Naive thymus-derived CD4-positive, alpha-beta T cell (primary cell): ENCODE data around the gene WNT5B. TPM values are rescaled to one million over a fixed set of nuclear protein-coding genes. Genes with fewer than 3 reads are reported as not detected.

Experiments used
- ATAC-seq: fragments of 150-1000 bp; cut with Tn5 transposase; 2 replicates; pipeline ENCODE4 v1.10.0; 2021; ENCODE audit warnings: mild to moderate bottlenecking, moderate library complexity
- CTCF ChIA-PET: fragments of 350-600 bp; sonication (Branson Sonifier 250); formaldehyde crosslinking; loops from one replicate; lab custom pipeline; 2021; ENCODE audit warnings: antibody characterized with exemption; lab: Charles Lee
- POLR2A ChIA-PET: fragments of 350-600 bp; sonication (Branson Sonifier 250); formaldehyde crosslinking; loops from one replicate; lab custom pipeline; 2021; ENCODE audit warnings: antibody characterized with exemption, inconsistent platforms; lab: Charles Lee
- DNase-seq, 9 donors: peaks; one replicate each; pipeline versions ENCODE4 v3.0.0 to v3.0.0-alpha.2; 2020 to 2022; ENCODE audit warnings: mixed read lengths in 1 of 9
- H3K27ac ChIP-seq: one replicate; pipeline ENCODE4 v1.7.0; 2013; ENCODE audit warnings: mild to moderate bottlenecking, low read depth, low read length, moderate library complexity
- H3K27me3 ChIP-seq, 2 donors: one replicate each; pipeline ENCODE4 v1.7.0; 2013; ENCODE audit warnings: low read length in 2 of 2, mild to moderate bottlenecking in 2 of 2, moderate library complexity in 2 of 2; ENCODE audit not compliant: control insufficient read depth in 2 of 2, insufficient read depth in 2 of 2
- H3K36me3 ChIP-seq, 3 experiments: 1 replicate in 2 of 3; 2 replicates in 1 of 3; pipeline ENCODE4 v1.7.0; 2013; ENCODE audit warnings: low read length in 3 of 3, mild to moderate bottlenecking in 3 of 3, moderate library complexity in 1 of 3; ENCODE audit not compliant: insufficient read depth in 3 of 3, control insufficient read depth in 2 of 3
- H3K4me1 ChIP-seq, 2 donors: one replicate each; pipeline ENCODE4 v1.7.0; 2013; ENCODE audit warnings: low read length in 2 of 2, mild to moderate bottlenecking in 2 of 2, moderate library complexity in 1 of 2; ENCODE audit not compliant: control insufficient read depth in 2 of 2, insufficient read depth in 2 of 2
- H3K4me3 ChIP-seq: 2 replicates; pipeline ENCODE4 v1.7.0; 2013; ENCODE audit warnings: mild to moderate bottlenecking, low read length
- H3K9me3 ChIP-seq, 3 experiments: 1 replicate in 2 of 3; 2 replicates in 1 of 3; pipeline ENCODE4 v1.7.0; 2013; ENCODE audit warnings: low read length in 3 of 3; ENCODE audit not compliant: control insufficient read depth in 2 of 3
- H3K27ac Mint-ChIP-seq, 9 donors: one replicate each; pipeline ENCODE4 v1.8.0; 2020 to 2022; ENCODE audit warnings: mixed read lengths in 9 of 9, mild to moderate bottlenecking in 8 of 9, moderate library complexity in 5 of 9, inconsistent platforms in 2 of 9
- H3K27me3 Mint-ChIP-seq, 5 donors: one replicate each; pipeline ENCODE4 v1.8.0; 2021 to 2022; ENCODE audit warnings: mixed read lengths in 5 of 5, mild to moderate bottlenecking in 1 of 5
- H3K36me3 Mint-ChIP-seq, 5 donors: one replicate each; pipeline ENCODE4 v1.8.0; 2020 to 2022; ENCODE audit warnings: mixed read lengths in 5 of 5, mild to moderate bottlenecking in 3 of 5, inconsistent platforms in 1 of 5
- H3K4me1 Mint-ChIP-seq, 7 donors: one replicate each; pipeline ENCODE4 v1.8.0; 2020 to 2022; ENCODE audit warnings: mixed read lengths in 7 of 7, mild to moderate bottlenecking in 3 of 7, inconsistent platforms in 1 of 7
- H3K4me3 Mint-ChIP-seq, 10 donors: one replicate each; pipeline ENCODE4 v1.8.0; 2020 to 2022; ENCODE audit warnings: mild to moderate bottlenecking in 10 of 10, mixed read lengths in 10 of 10, moderate library complexity in 6 of 10, inconsistent platforms in 2 of 10
- H3K9me3 Mint-ChIP-seq, 11 donors: one replicate each; pipeline ENCODE4 v1.8.0; 2020 to 2022; ENCODE audit warnings: mixed read lengths in 11 of 11, mild to moderate bottlenecking in 4 of 11, inconsistent platforms in 1 of 11, moderate library complexity in 1 of 11
- intact Hi-C, 2 donors: fragments of 100-400 bp; cut with micrococcal nuclease; formaldehyde crosslinking; loops; one replicate each; pipeline ENCODE4 v1.15.1; 2023
- polyA plus RNA-seq, 2 donors: library from polyadenylated mRNA; unstranded; fragments of 300-500 nt; fragmentation: Illumina TruSeq; gene quantifications; one replicate each; pipeline ENCODE4 v1.2.3, GENCODE V29; 2021
- total RNA-seq, 6 experiments: library from RNA in 5 of 6; stranded (reverse) in 5 of 6; gene quantifications; 1 replicate in 5 of 6; 2 replicates in 1 of 6; pipeline ENCODE4 v1.2.3 and lab custom pipeline; 2021 to 2026

The WNT5B gene
- under 1 TPM in 3 of 5 experiments, not detected in 2; 0.29 to 0.92 (median 0.37) TPM for total RNA-seq
- not detected for polyA plus RNA-seq
- not detected for total RNA-seq (lab: John Stamatoyannopoulos, UW)

DNA sequence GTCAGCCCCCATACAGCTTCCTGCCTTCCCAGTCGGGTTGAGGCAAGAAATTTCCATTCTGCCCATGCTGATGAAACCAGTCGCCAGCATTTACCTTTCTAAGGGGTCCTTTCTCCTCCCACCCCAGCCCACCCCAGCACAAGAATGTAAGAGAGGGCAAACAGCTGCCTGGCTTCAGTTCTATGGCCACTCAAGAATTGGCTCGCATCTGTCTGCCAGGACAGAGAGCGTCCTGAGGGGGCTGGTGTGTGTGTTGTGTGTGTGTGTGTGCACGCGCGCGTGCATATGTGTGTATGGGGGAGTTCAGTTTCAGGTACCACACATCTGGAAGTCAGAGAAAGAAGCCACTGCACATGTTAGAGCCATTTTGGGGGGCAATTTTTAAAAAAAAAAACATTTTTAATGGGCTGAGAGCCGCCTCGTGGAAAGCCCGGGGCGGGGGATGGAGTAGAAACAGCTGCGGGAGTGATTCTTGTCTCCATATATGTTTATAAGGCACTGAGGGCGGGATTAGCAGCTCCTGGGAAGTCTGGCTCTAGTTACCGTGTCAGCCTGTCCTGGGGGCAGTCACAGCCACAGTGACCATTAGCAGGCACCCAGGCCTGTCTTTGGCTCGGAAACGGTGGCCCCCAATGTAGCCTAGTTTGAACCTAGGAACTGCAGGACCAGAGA is at the start of gene WNT5B:
Gene WNT5B, plus strand, starts transcription at position 566 of the 672 bp plus-strand sequence. CDS start 2,124 bp downstream, outside the sequence.
- DNase-seq (no peak), ATAC-seq (no peak)
- peaks cover 39 to 79% (median 51%) of the 10 kb centered on the region in 5 donors for H3K27me3 Mint-ChIP-seq
- H3K4me3 ChIP-seq = no peak within 1 kb of the TSS
- CTCF ChIA-PET = no interaction called here
- peaks cover 0 to 2% (median 0%) of the 10 kb centered on the region in 11 donors for H3K9me3 Mint-ChIP-seq
- peaks cover 0 to 8% of the 10 kb centered on the region in 2 donors for H3K27me3 ChIP-seq
- H3K36me3 Mint-ChIP-seq = peaks cover 0 to 1% (median 0%) of the 10 kb centered on the region in 5 donors
- no peaks in the 10 kb centered on the region for H3K36me3 ChIP-seq
- POLR2A ChIA-PET = interaction anchor here (0.6 kb wide), 2 partner anchors 305 to 498 kb away, joined by 3 to 4 read pairs; no protein-coding TSS in a partner anchor
- peaks cover 0 to 26% (median 19%) of the 10 kb centered on the region in 7 donors for H3K4me1 Mint-ChIP-seq
- no peaks in the 10 kb centered on the region for H3K9me3 ChIP-seq
- H3K27ac ChIP-seq = no peak within 1 kb of the TSS
- H3K27ac Mint-ChIP-seq = peak within 1 kb of the TSS in 1 of 9 donors; percentile 65
- peak within 1 kb of the TSS; percentile 65 to 86 (median 76) for H3K4me3 Mint-ChIP-seq
- intact Hi-C loops = no loop called here
- peaks cover 0 to 8% of the 10 kb centered on the region in 2 donors for H3K4me1 ChIP-seq

DNA sequence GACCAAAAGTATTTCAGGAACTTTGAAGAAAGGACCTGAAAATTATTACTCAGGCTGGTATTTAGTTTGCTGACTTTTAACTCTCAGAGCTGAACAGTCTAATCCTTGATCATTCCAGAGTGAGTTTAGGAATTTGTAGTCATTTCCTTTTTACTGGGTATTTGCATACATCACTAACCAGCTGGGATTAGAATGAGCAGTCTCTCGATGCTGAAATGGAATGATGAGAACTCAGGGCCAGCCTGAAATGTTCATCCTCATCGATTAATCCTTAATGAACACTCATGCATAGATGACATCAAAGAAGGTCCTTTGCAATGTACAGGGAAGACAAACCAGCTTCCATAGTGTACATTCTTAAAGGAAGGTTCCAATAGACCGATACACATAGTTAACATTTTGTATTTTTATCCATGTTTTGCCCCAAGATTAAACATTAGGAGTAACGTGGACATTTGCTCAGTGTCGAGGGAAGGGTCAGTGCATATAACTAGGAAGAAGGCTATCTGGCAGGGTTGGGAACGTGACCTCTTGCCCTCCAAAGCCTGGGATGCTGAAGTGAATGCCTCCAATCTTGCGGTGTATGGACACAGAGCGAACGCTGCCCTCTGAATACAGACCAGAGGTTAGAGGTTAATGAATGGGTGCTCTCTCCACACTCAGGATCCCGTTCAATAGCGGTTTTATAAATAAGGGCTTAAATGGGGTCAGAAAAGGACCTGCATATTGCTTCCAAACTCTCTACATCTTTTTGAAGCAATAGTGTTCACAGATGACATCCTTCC is 49.2 kb upstream of the WNT5B start:
- Mint-ChIP-seq H3K27me3 (peaks cover 0 to 3% (median 0%) of the 10 kb centered on the region in 5 donors), H3K36me3 (peaks cover 0 to 10% (median 0%) of the 10 kb centered on the region in 5 donors), H3K4me1 (peaks cover 6 to 20% (median 8%) of the 10 kb centered on the region in 7 donors), H3K27ac (peak overlapping the region in 1 of 9 donors; percentile 30), H3K4me3 (no peak overlapping the region), H3K9me3 (no peaks in the 10 kb centered on the region)
- ChIA-PET POLR2A (no interaction called here), CTCF (interaction anchor here (0.6 to 3.4 kb wide), 3 partner anchors 9 to 462 kb away, joined by 4 to 21 read pairs (median 8); no protein-coding TSS in a partner anchor)
- DNase-seq (no peak), ATAC-seq (no peak)
- Histone ChIP-seq H3K36me3 (no peaks in the 10 kb centered on the region), H3K27me3 (no peaks in the 10 kb centered on the region), H3K4me1 (peaks cover 0 to 6% of the 10 kb centered on the region in 2 donors), H3K27ac (no peak overlapping the region), H3K9me3 (no peaks in the 10 kb centered on the region), H3K4me3 (no peak overlapping the region)
- intact Hi-C loops = loop anchor here in 1 of 2 donors (10.0 kb wide), 2 partner anchors 95 to 305 kb away; no protein-coding TSS in a partner anchor

DNA sequence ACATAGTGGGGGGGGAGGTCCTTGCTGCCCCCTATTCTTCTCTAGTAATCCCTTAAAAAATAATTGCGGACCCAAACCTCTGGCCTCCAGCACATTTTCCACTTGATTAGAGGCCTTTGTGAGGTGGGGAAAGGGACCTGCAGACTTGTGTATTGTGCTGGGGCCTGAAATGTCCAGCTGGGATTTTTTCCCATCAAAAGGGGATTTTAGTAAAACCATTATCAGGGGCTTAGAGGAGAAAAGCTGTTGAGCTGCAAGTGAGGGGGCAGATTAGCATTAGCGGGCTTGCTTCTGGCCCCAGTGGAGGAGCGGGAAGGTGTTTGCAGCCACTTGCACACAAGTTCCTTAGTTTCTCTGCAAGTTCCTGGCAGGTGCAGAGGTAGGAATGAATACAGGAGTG is 48.5 kb upstream of the WNT5B start:
- Histone ChIP-seq H3K36me3 (no peaks in the 10 kb centered on the region), H3K9me3 (no peaks in the 10 kb centered on the region), H3K4me1 (peaks cover 0 to 6% of the 10 kb centered on the region in 2 donors), H3K27me3 (no peaks in the 10 kb centered on the region), H3K27ac (no peak overlapping the region), H3K4me3 (no peak overlapping the region)
- ATAC-seq (no peak), DNase-seq (no peak)
- ChIA-PET CTCF (interaction anchor here (0.8 to 3.4 kb wide), 2 partner anchors 12 to 463 kb away, joined by 3 to 21 read pairs; no protein-coding TSS in a partner anchor), POLR2A (no interaction called here)
- Mint-ChIP-seq H3K4me3 (no peak overlapping the region), H3K4me1 (peaks cover 6 to 14% (median 8%) of the 10 kb centered on the region in 7 donors), H3K9me3 (no peaks in the 10 kb centered on the region), H3K36me3 (peaks cover 0 to 10% (median 0%) of the 10 kb centered on the region in 5 donors), H3K27me3 (peaks cover 0 to 3% (median 0%) of the 10 kb centered on the region in 5 donors), H3K27ac (no peak overlapping the region)
- intact Hi-C loops = loop anchor here in 1 of 2 donors (10.0 kb wide), 2 partner anchors 96 to 306 kb away; no protein-coding TSS in a partner anchor

DNA sequence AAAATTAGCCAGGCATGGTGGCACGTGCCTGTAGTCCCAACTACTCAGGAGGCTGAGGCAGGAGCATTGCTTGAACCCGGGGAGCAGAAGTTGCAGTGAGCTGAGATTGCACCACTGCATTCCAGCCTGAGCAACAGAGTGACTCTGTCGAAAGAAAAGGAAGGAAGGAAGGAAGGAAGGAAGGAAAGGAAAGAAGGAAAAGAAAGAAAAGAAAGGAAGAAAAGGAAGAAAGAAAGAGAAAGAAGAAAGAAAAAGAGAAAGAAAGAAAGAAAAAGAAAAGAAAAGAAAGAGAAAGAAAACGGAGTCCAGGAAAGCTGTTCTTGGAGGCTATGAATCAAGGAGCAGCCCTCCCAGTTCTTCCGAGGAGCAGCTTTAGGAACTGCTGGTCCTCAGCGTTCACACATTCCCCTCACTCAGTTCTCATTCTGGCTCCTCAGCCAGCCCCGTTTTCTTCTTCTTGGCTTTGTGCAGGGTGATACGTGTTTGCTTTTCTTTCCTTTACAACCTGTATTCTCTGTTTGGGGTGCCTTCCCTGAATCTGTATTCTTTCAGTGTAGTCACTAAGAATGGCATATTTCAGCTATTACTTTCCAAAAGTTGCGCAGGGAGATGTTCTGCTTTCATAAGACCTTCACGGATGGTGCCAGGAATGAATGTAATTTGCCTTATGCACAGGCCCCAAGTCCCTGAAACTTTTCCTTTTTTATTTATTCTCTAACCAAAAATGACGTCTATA is 46.9 kb upstream of the WNT5B start:
- no peak for ATAC-seq
- H3K27ac ChIP-seq = no peak overlapping the region
- Mint-ChIP-seq H3K9me3 (no peaks in the 10 kb centered on the region), H3K27ac (peak overlapping the region in 2 of 9 donors; percentile 6 to 37), H3K27me3 (peaks cover 0 to 3% (median 0%) of the 10 kb centered on the region in 5 donors), H3K4me3 (no peak overlapping the region), H3K4me1 (peaks cover 6 to 13% (median 9%) of the 10 kb centered on the region in 7 donors), H3K36me3 (peaks cover 0 to 13% (median 0%) of the 10 kb centered on the region in 5 donors)
- H3K4me1 ChIP-seq = peaks cover 0 to 6% of the 10 kb centered on the region in 2 donors
- H3K36me3 ChIP-seq = peaks cover 0 to 3% (median 0%) of the 10 kb centered on the region in 3 experiments
- intact Hi-C loops = loop anchor here (2.0 to 10.0 kb wide), 3 partner anchors 49 to 307 kb away; no protein-coding TSS in a partner anchor
- CTCF ChIA-PET = interaction anchor here (0.6 to 4.3 kb wide), 7 partner anchors 11 to 866 kb away, joined by 3 to 108 read pairs (median 5); no protein-coding TSS in a partner anchor
- DNase-seq = no peak
- no peak overlapping the region for H3K4me3 ChIP-seq
- POLR2A ChIA-PET = interaction anchor here (0.6 to 2.8 kb wide), 3 partner anchors 10 to 464 kb away, joined by 3 to 15 read pairs (median 12); no protein-coding TSS in a partner anchor
- H3K27me3 ChIP-seq = no peaks in the 10 kb centered on the region
- H3K9me3 ChIP-seq = no peaks in the 10 kb centered on the region

DNA sequence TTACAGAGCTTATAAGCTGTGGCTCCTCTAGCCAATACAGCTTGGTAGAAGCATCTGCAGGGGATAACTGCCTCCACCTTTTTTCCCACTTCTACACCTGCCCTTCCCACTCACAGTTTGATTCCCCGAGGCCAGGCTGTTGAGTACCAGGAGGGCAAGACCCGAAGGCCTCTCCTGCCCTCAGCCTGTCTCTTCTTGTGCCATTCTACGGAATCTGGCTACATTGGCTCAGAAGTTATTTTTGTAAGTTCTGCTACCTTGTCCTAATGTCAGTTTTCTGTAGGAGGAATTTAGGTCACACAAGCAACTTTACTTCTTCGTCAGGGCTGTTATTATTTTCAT is 46.4 kb upstream of the WNT5B start:
- Mint-ChIP-seq H3K4me3 (no peak overlapping the region), H3K27me3 (peaks cover 0 to 3% (median 0%) of the 10 kb centered on the region in 5 donors), H3K9me3 (no peaks in the 10 kb centered on the region), H3K27ac (peak overlapping the region in 3 of 9 donors; percentile 24 to 62 (median 37)), H3K36me3 (peaks cover 0 to 10% (median 0%) of the 10 kb centered on the region in 5 donors), H3K4me1 (peaks cover 7 to 17% (median 14%) of the 10 kb centered on the region in 7 donors)
- DNase-seq (no peak), ATAC-seq (no peak)
- H3K9me3 ChIP-seq = no peaks in the 10 kb centered on the region
- peaks cover 5 to 6% of the 10 kb centered on the region in 2 donors for H3K4me1 ChIP-seq
- H3K27ac ChIP-seq = no peak overlapping the region
- POLR2A ChIA-PET = interaction anchor here (1.2 to 2.8 kb wide), 4 partner anchors 11 to 465 kb away, joined by 6 to 15 read pairs (median 10); no protein-coding TSS in a partner anchor
- no peaks in the 10 kb centered on the region for H3K27me3 ChIP-seq
- peaks cover 0 to 3% (median 0%) of the 10 kb centered on the region in 3 experiments for H3K36me3 ChIP-seq
- CTCF ChIA-PET = interaction anchor here (0.6 to 4.3 kb wide), 16 partner anchors 9 to 867 kb away, joined by 3 to 108 read pairs (median 4); no protein-coding TSS in a partner anchor
- H3K4me3 ChIP-seq = no peak overlapping the region
- intact Hi-C loops = loop anchor here (1.0 to 10.0 kb wide), 7 partner anchors 10 to 766 kb away; no protein-coding TSS in a partner anchor
